ENCODE measurements around the gene WNT10A.

GRCh38 chr2:218884519-218884918 lies 3.9 kb downstream of the WNT10A start:
- no peak for TF ChIP-seq USF2 (IDR thresholded peaks at IDR 0.05; ENCODE audit: borderline replicate concordance, low read depth, low read length)
- TF ChIP-seq, protein P1, sequence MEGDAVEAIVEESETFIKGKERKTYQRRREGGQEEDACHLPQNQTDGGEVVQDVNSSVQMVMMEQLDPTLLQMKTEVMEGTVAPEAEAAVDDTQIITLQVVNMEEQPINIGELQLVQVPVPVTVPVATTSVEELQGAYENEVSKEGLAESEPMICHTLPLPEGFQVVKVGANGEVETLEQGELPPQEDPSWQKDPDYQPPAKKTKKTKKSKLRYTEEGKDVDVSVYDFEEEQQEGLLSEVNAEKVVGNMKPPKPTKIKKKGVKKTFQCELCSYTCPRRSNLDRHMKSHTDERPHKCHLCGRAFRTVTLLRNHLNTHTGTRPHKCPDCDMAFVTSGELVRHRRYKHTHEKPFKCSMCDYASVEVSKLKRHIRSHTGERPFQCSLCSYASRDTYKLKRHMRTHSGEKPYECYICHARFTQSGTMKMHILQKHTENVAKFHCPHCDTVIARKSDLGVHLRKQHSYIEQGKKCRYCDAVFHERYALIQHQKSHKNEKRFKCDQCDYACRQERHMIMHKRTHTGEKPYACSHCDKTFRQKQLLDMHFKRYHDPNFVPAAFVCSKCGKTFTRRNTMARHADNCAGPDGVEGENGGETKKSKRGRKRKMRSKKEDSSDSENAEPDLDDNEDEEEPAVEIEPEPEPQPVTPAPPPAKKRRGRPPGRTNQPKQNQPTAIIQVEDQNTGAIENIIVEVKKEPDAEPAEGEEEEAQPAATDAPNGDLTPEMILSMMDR (IDR thresholded peaks at IDR 0.05): no peak
- no peak for TF ChIP-seq EZH2phosphoT487 (IDR thresholded peaks at IDR 0.05; ENCODE audit: borderline replicate concordance, low read depth)
- no peak for TF ChIP-seq MEF2A (IDR thresholded peaks at IDR 0.05; ENCODE audit: borderline replicate concordance, low read depth)
- TF ChIP-seq NRF1 (IDR thresholded peaks at IDR 0.05; ENCODE audit: low read depth, low read length): no peak
- no peak for TF ChIP-seq TCF12 (IDR thresholded peaks at IDR 0.05)
- TF ChIP-seq POLR2AphosphoS5 (IDR thresholded peaks at IDR 0.05; ENCODE audit: low read depth, low read length): no peak

All from SK-N-SH (cell line).